MM.1S (cell line): ENCODE results near the gene PNPT1.

Source experiments
- CTCF ChIP-seq: fragments of 300-600 bp; sonication (generic); IDR thresholded peaks from 2 replicates; pipeline ENCODE4 v1.5.1; 2016; ENCODE audit warnings: antibody characterized with exemption, low read length, mixed read lengths
- EZH2 ChIP-seq: fragments of 300-600 bp; sonication (generic); optimal IDR thresholded peaks from 2 replicates; pipeline ENCODE3; 2017; ENCODE audit warnings: low read depth, mild to moderate bottlenecking, antibody characterized with exemption, low read length, mixed read lengths
- EZH2phosphoT487 ChIP-seq: fragments of 300-600 bp; sonication (generic); IDR thresholded peaks from 2 replicates; pipeline ENCODE4 v1.6.1; 2018; ENCODE audit warnings: antibody characterized with exemption, low read length

- TF ChIP-seq CTCF (no peak), EZH2 (no peak), EZH2phosphoT487 (no peak)
These were observed 26.2 kb upstream of the PNPT1 start for GRCh38 chr2:55719852-55720251.
